Upper lobe of right lung (tissue), 1 donor: Measurements from ENCODE around the gene ENGASE. TPM values are rescaled to one million over a fixed set of nuclear protein-coding genes. Genes with fewer than 3 reads are reported as not detected.

Source experiments
- ATAC-seq: fragments of 200-7000 bp; cut with Tn5 transposase; one replicate; pipeline ENCODE4 v1.9.1; 2020; ENCODE audit warnings: mild to moderate bottlenecking, moderate library complexity
- DNase-seq: peaks from one replicate; pipeline ENCODE4 v3.0.0-alpha.2; 2020
- H3K27ac ChIP-seq: fragments of 200-600 bp; one replicate; pipeline ENCODE4 v1.8.0; 2022
- H3K27me3 ChIP-seq: fragments of 200-600 bp; one replicate; pipeline ENCODE4 v1.8.0; 2022; ENCODE audit warnings: mild to moderate bottlenecking
- H3K36me3 ChIP-seq: fragments of 200-600 bp; one replicate; pipeline ENCODE4 v1.8.0; 2022
- H3K4me1 ChIP-seq: fragments of 200-600 bp; one replicate; pipeline ENCODE4 v1.8.0; 2022
- H3K4me3 ChIP-seq: fragments of 200-600 bp; one replicate; pipeline ENCODE4 v1.8.0; 2022; ENCODE audit warnings: mild to moderate bottlenecking
- H3K9me3 ChIP-seq: fragments of 200-600 bp; one replicate; pipeline ENCODE4 v1.8.0; 2022
- CTCF ChIP-seq: fragments of 200-600 bp; IDR thresholded peaks from one replicate; pipeline ENCODE4 v1.8.0; 2022; ENCODE audit warnings: antibody characterized with exemption
- intact Hi-C: fragments of 100-400 bp; cut with DNase I; formaldehyde crosslinking; loops from one replicate; pipeline ENCODE4 v1.11.0; 2022
- total RNA-seq: library from RNA; stranded (reverse); fragmentation: NEBNext Ultra II Directional; extraction: Animal tissue kit (Norgen Biotek cat#: 25700); gene quantifications from one replicate; pipeline ENCODE4 v1.2.1, GENCODE V29; 2021
- donor health status: DM: no; HTN: yes; CAD: no; lungs with severe emphysema.

Gene ENGASE
- total RNA-seq, 1 donor from 2014 or later, result 58.2 TPM

- Histone ChIP-seq H3K4me1 (no peaks in the 10 kb centered on the region), H3K4me3 (no peak overlapping the region), H3K27me3 (peaks cover 32% of the 10 kb centered on the region), H3K27ac (no peak overlapping the region), H3K36me3 (no peaks in the 10 kb centered on the region), H3K9me3 (no peaks in the 10 kb centered on the region)
- no peak for TF ChIP-seq CTCF
- intact Hi-C loops, result no loop called here
- ATAC-seq (no peak), DNase-seq (no peak)
Measured at GRCh38 chr17:79132271-79133064, 57.8 kb downstream of the ENGASE start.

DNA sequence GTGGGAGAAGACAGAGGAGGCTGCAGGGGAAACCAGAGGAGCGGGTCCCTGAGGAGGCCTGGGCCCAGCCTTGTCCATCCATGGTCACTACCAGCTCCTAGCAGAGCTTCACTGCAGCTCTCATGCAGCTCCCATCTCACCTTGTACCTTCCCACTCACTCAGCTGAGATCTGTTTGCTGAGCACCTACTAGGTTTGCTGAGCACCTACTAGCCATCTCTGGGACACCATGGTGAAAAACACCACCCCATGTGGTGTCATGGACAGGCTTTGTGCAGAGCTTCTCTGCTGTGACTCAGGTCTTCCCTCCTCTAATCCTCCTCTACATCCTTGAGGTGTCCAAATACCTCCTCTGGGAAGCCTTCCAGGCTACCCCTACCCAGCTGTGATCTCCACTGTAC is 58.6 kb downstream of the ENGASE start:
- no peak overlapping the region for H3K4me3 ChIP-seq
- DNase-seq (no peak), ATAC-seq (no peak)
- TF ChIP-seq CTCF, result no peak
- H3K4me1 ChIP-seq, result no peaks in the 10 kb centered on the region
- H3K27ac ChIP-seq, result no peak overlapping the region
- peaks cover 31% of the 10 kb centered on the region for H3K27me3 ChIP-seq
- no peaks in the 10 kb centered on the region for H3K9me3 ChIP-seq
- no peaks in the 10 kb centered on the region for H3K36me3 ChIP-seq
- intact Hi-C loops, result no loop called here

- DNase-seq, result no peak
- H3K27ac ChIP-seq, result no peak overlapping the region
- H3K27me3 ChIP-seq, result peaks cover 24% of the 10 kb centered on the region
- no peak for TF ChIP-seq CTCF
- intact Hi-C loops, result no loop called here
- H3K36me3 ChIP-seq, result no peaks in the 10 kb centered on the region
- no peaks in the 10 kb centered on the region for H3K9me3 ChIP-seq
- ATAC-seq, result no peak
- no peaks in the 10 kb centered on the region for H3K4me1 ChIP-seq
- H3K4me3 ChIP-seq, result no peak overlapping the region
Measured at GRCh38 chr17:79133985-79134384, 59.4 kb downstream of the ENGASE start.

DNA sequence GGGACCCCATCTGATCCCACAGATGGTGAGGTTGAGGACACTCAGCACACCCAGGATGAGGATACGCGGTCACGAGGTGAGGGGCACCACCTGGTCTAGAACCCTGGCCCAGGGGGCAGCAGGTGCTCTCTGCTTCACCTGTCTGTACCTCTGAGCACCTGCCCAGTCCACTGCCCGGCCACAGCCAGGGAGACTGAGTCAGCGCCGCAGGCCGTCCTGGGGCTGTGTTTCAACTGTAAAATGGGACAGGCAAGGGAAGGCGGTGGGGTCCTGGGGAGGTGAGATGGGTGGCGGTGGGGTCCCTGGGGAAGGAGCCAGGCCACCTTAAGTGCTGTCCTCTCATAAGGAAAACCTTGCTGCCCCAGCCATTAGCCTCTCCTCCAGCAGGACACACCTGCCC is 60.4 kb downstream of the ENGASE start:
- TF ChIP-seq CTCF, result no peak
- DNase-seq (no peak), ATAC-seq (no peak)
- H3K27me3 ChIP-seq, result peaks cover 23% of the 10 kb centered on the region
- no peaks in the 10 kb centered on the region for H3K36me3 ChIP-seq
- intact Hi-C loops, result no loop called here
- no peaks in the 10 kb centered on the region for H3K4me1 ChIP-seq
- no peak overlapping the region for H3K4me3 ChIP-seq
- H3K9me3 ChIP-seq, result no peaks in the 10 kb centered on the region
- no peak overlapping the region for H3K27ac ChIP-seq

DNA sequence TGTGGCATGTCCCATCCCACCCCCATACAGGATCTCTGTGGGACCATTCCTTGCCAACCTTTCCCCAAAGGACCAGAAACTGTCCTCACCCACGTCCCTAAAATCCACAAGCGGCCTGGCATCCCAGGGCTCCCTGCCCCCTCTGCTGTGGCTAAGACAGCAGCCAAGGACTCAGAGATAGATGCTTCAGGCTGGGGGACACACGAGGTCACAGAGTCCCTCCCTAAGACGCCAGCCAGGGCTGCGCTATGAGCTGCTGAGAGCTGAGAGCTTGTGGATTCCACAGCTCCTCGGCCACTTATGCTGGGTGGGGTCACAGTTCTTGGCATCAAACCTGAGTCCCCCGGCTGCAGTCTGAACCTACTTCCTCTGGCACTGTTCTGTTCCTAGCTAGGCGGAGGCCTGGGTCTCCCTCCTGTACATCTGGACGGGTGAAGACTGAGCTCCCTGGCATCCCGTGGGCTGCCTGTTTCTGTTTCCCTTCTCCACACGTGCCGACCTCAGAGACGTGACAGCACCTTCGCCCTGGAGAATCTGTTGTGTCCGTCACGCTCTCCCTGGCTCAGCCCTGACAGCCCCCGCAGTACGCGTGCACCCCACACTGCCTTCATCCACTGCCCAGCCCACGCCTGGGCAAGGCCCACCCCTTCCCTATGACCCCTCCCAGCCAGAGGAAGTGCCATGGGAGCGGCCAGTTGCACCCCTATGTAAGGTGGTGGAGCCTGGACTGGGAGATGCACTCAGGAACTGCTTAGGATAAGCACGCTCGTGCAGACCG is 61.2 kb downstream of the ENGASE start:
- H3K4me3 ChIP-seq, result no peak overlapping the region
- intact Hi-C loops, result no loop called here
- H3K27ac ChIP-seq, result no peak overlapping the region
- no peak for TF ChIP-seq CTCF
- no peaks in the 10 kb centered on the region for H3K36me3 ChIP-seq
- H3K9me3 ChIP-seq, result no peaks in the 10 kb centered on the region
- no peaks in the 10 kb centered on the region for H3K4me1 ChIP-seq
- DNase-seq (no peak), ATAC-seq (no peak)
- H3K27me3 ChIP-seq, result peaks cover 30% of the 10 kb centered on the region

Other genes with a start within 250 kb of the ENGASE start
- 69.6 TPM for gene USP36, start 234.0 kb upstream of the ENGASE start, total RNA-seq
- 4.2 TPM for gene CEP295NL, start 171.6 kb upstream of the ENGASE start, total RNA-seq
- 318 TPM for gene TIMP2, start 149.4 kb upstream of the ENGASE start, total RNA-seq
- 405 TPM for gene LGALS3BP, start 94.9 kb upstream of the ENGASE start, total RNA-seq
- 59.6 TPM for gene CANT1, start 65.1 kb upstream of the ENGASE start, total RNA-seq
- gene C1QTNF1, start 50.7 kb upstream of the ENGASE start, total RNA-seq, result 28.3 TPM